HG03565 (cell line): Measurements from ENCODE around the gene ZC3H4.
"Not testable (repeated sequence)": the region's sequence is repeated elsewhere in the genome, so short reads cannot be mapped to it uniquely, and the experiment has no call there.

Source experiments
- ATAC-seq: cut with Tn5 transposase; IDR thresholded peaks from one replicate; pipeline ENCODE4 v1.9.1; 2021; ENCODE audit warnings: mild to moderate bottlenecking, moderate library complexity; ENCODE audit not compliant: unreplicated experiment

Gene ZC3H4

GRCh38 chr19:47086280-47086679 is 27.3 kb downstream of the ZC3H4 start:
- ATAC-seq = no peak

GRCh38 chr19:47084879-47085439 is 28.6 kb downstream of the ZC3H4 start:
- no peak for ATAC-seq

- no peak for ATAC-seq
These were observed 31.1 kb downstream of the ZC3H4 start for GRCh38 chr19:47082493-47082892.

GRCh38 chr19:47081095-47081494 is 32.5 kb downstream of the ZC3H4 start:
- ATAC-seq = no peak

- ATAC-seq = not testable (repeated sequence)
These were observed 35.2 kb downstream of the ZC3H4 start for GRCh38 chr19:47078351-47078750.

- no peak for ATAC-seq
These were observed 37.6 kb downstream of the ZC3H4 start for GRCh38 chr19:47075941-47076340.

GRCh38 chr19:47075179-47075810 is 38.3 kb downstream of the ZC3H4 start:
- ATAC-seq = no peak

GRCh38 chr19:47074621-47075020 is 39.0 kb downstream of the ZC3H4 start:
- no peak for ATAC-seq

- no peak for ATAC-seq
These were observed 40.0 kb downstream of the ZC3H4 start for GRCh38 chr19:47073574-47073973.

- no peak for ATAC-seq
These were observed 41.3 kb downstream of the ZC3H4 start for GRCh38 chr19:47072323-47072722.

GRCh38 chr19:47071731-47072130 is 41.8 kb downstream of the ZC3H4 start:
- no peak for ATAC-seq

GRCh38 chr19:47070756-47071155 is 42.8 kb downstream of the ZC3H4 start:
- ATAC-seq = no peak

- ATAC-seq = no peak
These were observed 43.8 kb downstream of the ZC3H4 start for GRCh38 chr19:47069795-47070194.

- no peak for ATAC-seq
These were observed 44.6 kb downstream of the ZC3H4 start for GRCh38 chr19:47068876-47069406.

GRCh38 chr19:47068246-47068645 is 45.3 kb downstream of the ZC3H4 start:
- ATAC-seq = no peak

- no peak for ATAC-seq
These were observed 46.2 kb downstream of the ZC3H4 start for GRCh38 chr19:47067215-47067847.

- ATAC-seq = no peak
These were observed 47.0 kb downstream of the ZC3H4 start for GRCh38 chr19:47066376-47067214.

- ATAC-seq = no peak
These were observed 48.3 kb downstream of the ZC3H4 start for GRCh38 chr19:47065242-47065641.

- no peak for ATAC-seq
These were observed 49.7 kb downstream of the ZC3H4 start for GRCh38 chr19:47063874-47064273.

GRCh38 chr19:47058621-47059022 is 55.0 kb downstream of the ZC3H4 start:
- no peak for ATAC-seq

- ATAC-seq = no peak
These were observed 56.2 kb downstream of the ZC3H4 start for GRCh38 chr19:47057328-47057727.
